Thyroid gland (tissue), 4 donors: ENCODE data around the gene SLC35F1. TPM values are rescaled to one million over a fixed set of nuclear protein-coding genes. Genes with fewer than 3 reads are reported as not detected.

Experiments used
- DNase-seq, 2 donors: peaks; one replicate each; pipeline ENCODE4 v3.0.0-alpha.2; 2019
- H3K27ac ChIP-seq, 3 donors: fragments of 200-600 bp; sonication (generic); 1 replicate in 2 of 3; 2 replicates in 1 of 3; pipeline ENCODE4 v1.5.1; 2016 to 2019; ENCODE audit warnings: mild to moderate bottlenecking in 1 of 3, moderate library complexity in 1 of 3
- H3K27me3 ChIP-seq: fragments of 200-600 bp; sonication (generic); one replicate; pipeline ENCODE4 v1.5.1; 2019
- H3K36me3 ChIP-seq, 2 donors: fragments of 200-600 bp; sonication (generic); one replicate each; pipeline ENCODE4 v1.5.1; 2016 to 2019
- H3K4me1 ChIP-seq, 2 donors: fragments of 200-600 bp; sonication (generic); one replicate each; pipeline ENCODE4 v1.5.1; 2017 to 2019
- H3K4me3 ChIP-seq, 3 donors: fragments of 200-600 bp; sonication (generic); replicated peaks in 1 of 3; 1 replicate in 2 of 3; 2 replicates in 1 of 3; pipeline ENCODE4 v1.5.1; 2016; ENCODE audit warnings: mild to moderate bottlenecking in 1 of 3
- H3K9me3 ChIP-seq: fragments of 200-600 bp; sonication (generic); one replicate; pipeline ENCODE4 v1.5.1; 2017
- CTCF ChIP-seq, 6 experiments: fragments of 200-600 bp in 3 of 6; fragments of 450-650 bp in 3 of 6; sonication (generic) in 3 of 6; IDR thresholded peaks; one replicate each; pipeline ENCODE4 v1.5.1; 2016 to 2019; ENCODE audit warnings: antibody characterized with exemption in 6 of 6, mild to moderate bottlenecking in 2 of 6, inconsistent platforms in 1 of 6, moderate library complexity in 1 of 6
- POLR2A ChIP-seq, 2 donors: fragments of 450-650 bp; IDR thresholded peaks; one replicate each; pipeline ENCODE4 v1.6.1; 2017; ENCODE audit warnings: antibody characterized with exemption in 2 of 2, mild to moderate bottlenecking in 2 of 2, moderate library complexity in 1 of 2
- WGBS, 2 donors: methylation state at CpG; one replicate each; pipeline ENCODE4 v1.1.5; 2017; 5-methylcytosine and 5-hydroxymethylcytosine counted together
- intact Hi-C: fragments of 100-400 bp; cut with DNase I; formaldehyde crosslinking; loops from one replicate; pipeline ENCODE4 v1.15.1; 2023
- total RNA-seq, 4 donors: library from RNA; depleted of rRNA; stranded (reverse); fragments of >200 nt; gene quantifications; one replicate each; pipeline ENCODE4 v1.2.3, GENCODE V29; 2016

Gene SLC35F1
- total RNA-seq, 4 donors from 2014 or later, result 0.54 to 5.5 (median 1.4) TPM

GRCh38 chr6:118304321-118304720 is 397.3 kb downstream of the SLC35F1 start:
- H3K27me3 ChIP-seq, result no peaks in the 10 kb centered on the region
- no peaks in the 10 kb centered on the region for H3K36me3 ChIP-seq
- TF ChIP-seq CTCF (IDR thresholded peaks at IDR 0.05) (no peak), POLR2A (IDR thresholded peaks at IDR 0.05) (no peak)
- WGBS, 2 donors, result 88 to 94% methylated on average over 1 of the region's 1 CpG
- no peaks in the 10 kb centered on the region for H3K9me3 ChIP-seq
- no peak overlapping the region for H3K4me3 ChIP-seq
- H3K4me1 ChIP-seq, result no peaks in the 10 kb centered on the region
- DNase-seq, result no peak
- intact Hi-C loops, result no loop called here
- H3K27ac ChIP-seq, result no peak overlapping the region

GRCh38 chr6:118305081-118305480 is 398.0 kb downstream of the SLC35F1 start:
- no peaks in the 10 kb centered on the region for H3K9me3 ChIP-seq
- no peak overlapping the region for H3K4me3 ChIP-seq
- no peaks in the 10 kb centered on the region for H3K27me3 ChIP-seq
- 95 to 97% methylated on average over 1 of the region's 1 CpG for WGBS, 2 donors
- intact Hi-C loops, result no loop called here
- TF ChIP-seq POLR2A (IDR thresholded peaks at IDR 0.05), result no peak
- no peak for TF ChIP-seq CTCF (IDR thresholded peaks at IDR 0.05)
- H3K36me3 ChIP-seq, result no peaks in the 10 kb centered on the region
- DNase-seq, result no peak
- H3K4me1 ChIP-seq, result no peaks in the 10 kb centered on the region
- H3K27ac ChIP-seq, result no peak overlapping the region

GRCh38 chr6:118306392-118307238 is 399.6 kb downstream of the SLC35F1 start:
- DNase-seq, result no peak
- intact Hi-C loops, result no loop called here
- TF ChIP-seq POLR2A (IDR thresholded peaks at IDR 0.05) (no peak), CTCF (IDR thresholded peaks at IDR 0.05) (no peak)
- Histone ChIP-seq H3K4me1 (no peaks in the 10 kb centered on the region), H3K27me3 (no peaks in the 10 kb centered on the region), H3K36me3 (no peaks in the 10 kb centered on the region), H3K27ac (no peak overlapping the region), H3K9me3 (no peaks in the 10 kb centered on the region), H3K4me3 (no peak overlapping the region)
- 77 to 82% methylated on average over 6 of the region's 6 CpGs for WGBS, 2 donors

- Histone ChIP-seq H3K27me3 (no peaks in the 10 kb centered on the region), H3K27ac (no peak overlapping the region), H3K9me3 (no peaks in the 10 kb centered on the region), H3K4me3 (no peak overlapping the region), H3K36me3 (no peaks in the 10 kb centered on the region), H3K4me1 (no peaks in the 10 kb centered on the region)
- no peak for DNase-seq
- TF ChIP-seq POLR2A (IDR thresholded peaks at IDR 0.05), result no peak
- no peak for TF ChIP-seq CTCF (IDR thresholded peaks at IDR 0.05)
- WGBS, 2 donors, result 50 to 85% methylated on average over 8 of the region's 8 CpGs
- intact Hi-C loops, result no loop called here
Observed at GRCh38 chr6:118307581-118307980, 400.5 kb downstream of the SLC35F1 start.

GRCh38 chr6:118309337-118310093 is 402.5 kb downstream of the SLC35F1 start:
- intact Hi-C loops, result no loop called here
- no peak overlapping the region for H3K4me3 ChIP-seq
- 54 to 76% methylated on average over 2 of the region's 2 CpGs for WGBS, 2 donors

More at GRCh38 chr6:118309337-118310093, 402.5 kb downstream of the SLC35F1 start:
- TF ChIP-seq CTCF (IDR thresholded peaks at IDR 0.05), result no peak
- TF ChIP-seq POLR2A (IDR thresholded peaks at IDR 0.05), result no peak
- H3K4me1 ChIP-seq, result no peaks in the 10 kb centered on the region
- no peak overlapping the region for H3K27ac ChIP-seq
- no peak for DNase-seq
- H3K9me3 ChIP-seq, result no peaks in the 10 kb centered on the region
- no peaks in the 10 kb centered on the region for H3K36me3 ChIP-seq
- no peaks in the 10 kb centered on the region for H3K27me3 ChIP-seq
